ENCODE measurements around the gene ABCC11. TPM values are rescaled to one million over a fixed set of nuclear protein-coding genes. Genes with fewer than 3 reads are reported as not detected.

ABCC11 gene
- total and polyA plus RNA-seq, 2 of the 13 experiments (the other 11 are each of a cell fraction or from before 2014, with no cell fraction given), result 1.0 to 1.4 TPM

GRCh38 chr16:48176635-48177408 is 70.5 kb downstream of the ABCC11 start (continued):
- TF ChIP-seq ZNF567 (CRISPR knock-in tag; IDR thresholded peaks at IDR 0.05; ENCODE audit: borderline replicate concordance) (no peak; the same call in 1 of the 2 replicates), ZBTB39 (CRISPR knock-in tag; IDR thresholded peaks at IDR 0.05) (no peak), MBNL3 (CRISPR knock-in tag; conservative IDR thresholded peaks at IDR 0.05) (no peak), ETV5 (CRISPR knock-in tag; IDR thresholded peaks at IDR 0.05; ENCODE audit: borderline replicate concordance) (0 out of 2 replicates have a peak, but pooled peaks have one; percentile 57), AHR (CRISPR knock-in tag; IDR thresholded peaks at IDR 0.05) (no peak), GATAD2A (CRISPR knock-in tag; IDR thresholded peaks at IDR 0.05) (0 out of 2 replicates have a peak, but pooled peaks have one; percentile 10), ZNF335 (CRISPR knock-in tag; IDR thresholded peaks at IDR 0.05) (no peak), LCORL (IDR thresholded peaks at IDR 0.05) (no peak), LCORL (CRISPR knock-in tag; IDR thresholded peaks at IDR 0.05) (peak; percentile 43; the same call in 1 of the 2 replicates), ZNF318 (CRISPR knock-in tag; IDR thresholded peaks at IDR 0.05) (no peak), ZNF616 (CRISPR knock-in tag; IDR thresholded peaks at IDR 0.05; ENCODE audit: low read depth) (no peak), ZNF572 (CRISPR knock-in tag; IDR thresholded peaks at IDR 0.05) (0 out of 2 replicates have a peak, but pooled peaks have one; percentile 57), ZNF143 (CRISPR knock-in tag; IDR thresholded peaks at IDR 0.05) (peak; percentile 51), ZNF839 (CRISPR knock-in tag; IDR thresholded peaks at IDR 0.05; ENCODE audit: borderline replicate concordance) (no peak), ARNTL (CRISPR knock-in tag; IDR thresholded peaks at IDR 0.05) (0 out of 2 replicates have a peak, but pooled peaks have one; percentile 25), FOXA3 (CRISPR knock-in tag; IDR thresholded peaks at IDR 0.05) (peak; percentile 16; the same call in 1 of the 2 replicates), FOXA1 (IDR thresholded peaks at IDR 0.05) (no peak), FOXA1 (CRISPR knock-in tag; IDR thresholded peaks at IDR 0.05) (peak; percentile 31; the same call in 1 of the 2 replicates), ELF4 (CRISPR knock-in tag; IDR thresholded peaks at IDR 0.05; ENCODE audit: borderline replicate concordance) (no peak), RXRB (CRISPR knock-in tag; IDR thresholded peaks at IDR 0.05; ENCODE audit: borderline replicate concordance) (no peak), ZNF446 (CRISPR knock-in tag; IDR thresholded peaks at IDR 0.05) (0 out of 2 replicates have a peak, but pooled peaks have one; percentile 13)

Measured in HepG2 (cell line).